Smooth muscle cell (in vitro differentiated cells): ENCODE data around the gene TNFSF11. TPM values are rescaled to one million over a fixed set of nuclear protein-coding genes. Genes with fewer than 3 reads are reported as not detected.
A peak's percentile ranks its signal among the peaks of the same experiment; 100 is the strongest.

Experiments used
- DNase-seq: peaks from one replicate; lab custom pipeline; 2025; ENCODE audit not compliant: unreplicated experiment; lab: John Stamatoyannopoulos, UW
- H2AFZ ChIP-seq: fragments of 200-600 bp; sonication (generic); 2 replicates; pipeline ENCODE4 v1.6.0; 2016; ENCODE audit warnings: antibody characterized with exemption, low read depth, mild to moderate bottlenecking
- H3F3A ChIP-seq: fragments of 200-600 bp; sonication (generic); 2 replicates; pipeline ENCODE4 v1.6.0; 2017; ENCODE audit warnings: antibody characterized with exemption, low read depth
- H3K27ac ChIP-seq: fragments of 200-600 bp; sonication (generic); 2 replicates; pipeline ENCODE4 v1.5.1; 2016; ENCODE audit warnings: low read depth, mild to moderate bottlenecking
- H3K27me3 ChIP-seq: fragments of 200-600 bp; sonication (generic); 2 replicates; pipeline ENCODE4 v1.6.1; 2016; ENCODE audit warnings: low read depth, mild to moderate bottlenecking
- H3K36me3 ChIP-seq: fragments of 200-600 bp; sonication (generic); 2 replicates; pipeline ENCODE4 v1.5.1; 2016; ENCODE audit warnings: low read depth
- H3K4me1 ChIP-seq: fragments of 200-600 bp; sonication (generic); 2 replicates; pipeline ENCODE4 v1.5.1; 2016; ENCODE audit warnings: low read depth
- H3K4me2 ChIP-seq: fragments of 200-600 bp; sonication (generic); 2 replicates; pipeline ENCODE4 v1.6.0; 2016; ENCODE audit warnings: mild to moderate bottlenecking
- H3K4me3 ChIP-seq: fragments of 200-600 bp; sonication (generic); 2 replicates; pipeline ENCODE4 v1.5.1; 2016; ENCODE audit warnings: mild to moderate bottlenecking
- H3K79me2 ChIP-seq: fragments of 200-600 bp; sonication (generic); 2 replicates; pipeline ENCODE4 v1.6.0; 2016; ENCODE audit warnings: low read depth, mild to moderate bottlenecking
- H3K9ac ChIP-seq: fragments of 200-600 bp; sonication (generic); 2 replicates; pipeline ENCODE4 v1.6.0; 2016; ENCODE audit warnings: low read depth
- H3K9me3 ChIP-seq: fragments of 200-600 bp; sonication (generic); replicated peaks from 2 replicates; pipeline ENCODE4 v1.5.1; 2016; ENCODE audit warnings: low read depth
- H4K20me1 ChIP-seq: fragments of 200-600 bp; sonication (generic); 2 replicates; pipeline ENCODE4 v1.6.0; 2016; ENCODE audit warnings: low read depth
- CTCF ChIP-seq: fragments of 200-600 bp; sonication (generic); IDR thresholded peaks from 2 replicates; pipeline ENCODE4 v1.5.1; 2017; ENCODE audit warnings: borderline replicate concordance, mild to moderate bottlenecking, antibody characterized with exemption; ENCODE audit not compliant: insufficient read depth, poor library complexity, severe bottlenecking
- WGBS: methylation state at CpG from one replicate; pipeline ENCODE4 v1.1.7; 2016; ENCODE audit warnings: low lambda C conversion rate; 5-methylcytosine and 5-hydroxymethylcytosine counted together
- polyA plus RNA-seq: library from polyadenylated mRNA; unstranded; fragments of >200 nt; fragmentation: Nextera tagmentation; extraction: Ambion mirVana; gene quantifications from 2 replicates; pipeline ENCODE4 v1.2.1, GENCODE V29; 2016
- total RNA-seq: library from RNA; depleted of rRNA; stranded (reverse); fragments of >200 nt; gene quantifications from 2 replicates; pipeline ENCODE4 v1.2.3, GENCODE V29; 2014

The TNFSF11 gene
- total and polyA plus RNA-seq, 2 experiments from 2014 or later: not detected

DNA sequence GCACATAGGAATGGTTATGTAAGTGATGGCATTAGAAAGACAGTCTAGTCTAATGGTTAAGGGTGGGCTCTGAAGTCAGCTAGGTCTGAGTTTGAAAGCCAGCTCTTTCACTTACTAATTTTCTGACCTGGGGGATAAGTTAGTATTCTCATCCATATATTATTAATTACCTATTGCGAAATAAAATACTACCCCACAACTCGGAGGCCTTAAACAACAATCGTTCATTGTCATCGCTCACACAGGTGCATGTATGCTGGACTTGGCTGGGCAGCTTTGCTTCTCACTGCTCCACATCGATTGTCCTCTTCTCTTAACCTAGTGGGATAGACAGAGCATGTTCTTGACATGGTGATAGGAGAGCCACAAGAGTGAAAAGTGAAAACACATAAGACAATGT is 54.7 kb downstream of the TNFSF11 start:
- Histone ChIP-seq H4K20me1 (no peaks in the 10 kb centered on the region), H3K4me2 (no peak overlapping the region), H3K27me3 (no peaks in the 10 kb centered on the region), H3F3A (peaks cover 6% of the 10 kb centered on the region), H3K4me1 (no peaks in the 10 kb centered on the region), H2AFZ (no peak overlapping the region), H3K27ac (no peak overlapping the region), H3K79me2 (no peaks in the 10 kb centered on the region), H3K9me3 (no peaks in the 10 kb centered on the region), H3K36me3 (no peaks in the 10 kb centered on the region), H3K4me3 (no peak overlapping the region), H3K9ac (no peak overlapping the region)
- no peak for DNase-seq
- 93% methylated on average over 5 of the region's 5 CpGs for WGBS
- no peak for TF ChIP-seq CTCF

GRCh38 chr13:42631181-42631580 is 57.2 kb downstream of the TNFSF11 start:
- no peaks in the 10 kb centered on the region for H3K27me3 ChIP-seq
- no peak for DNase-seq
- H3K27ac ChIP-seq: no peak overlapping the region
- no peaks in the 10 kb centered on the region for H4K20me1 ChIP-seq
- no peak overlapping the region for H3K4me2 ChIP-seq
- no peak overlapping the region for H3K9ac ChIP-seq
- H3K4me1 ChIP-seq: no peaks in the 10 kb centered on the region
- H2AFZ ChIP-seq: no peak overlapping the region
- TF ChIP-seq CTCF: no peak
- H3F3A ChIP-seq: peaks cover 13% of the 10 kb centered on the region
- H3K79me2 ChIP-seq: no peaks in the 10 kb centered on the region
- H3K36me3 ChIP-seq: no peaks in the 10 kb centered on the region
- no peak overlapping the region for H3K4me3 ChIP-seq
- WGBS: 65% methylated on average over 1 of the region's 1 CpG
- H3K9me3 ChIP-seq: no peaks in the 10 kb centered on the region

- no peak for TF ChIP-seq CTCF
- H3K36me3 ChIP-seq: no peaks in the 10 kb centered on the region
- no peaks in the 10 kb centered on the region for H4K20me1 ChIP-seq
- H3F3A ChIP-seq: peaks cover 13% of the 10 kb centered on the region
- no peaks in the 10 kb centered on the region for H3K9me3 ChIP-seq
- H3K27me3 ChIP-seq: no peaks in the 10 kb centered on the region
- H3K27ac ChIP-seq: no peak overlapping the region
- no peak overlapping the region for H3K9ac ChIP-seq
- H3K79me2 ChIP-seq: no peaks in the 10 kb centered on the region
- H3K4me3 ChIP-seq: no peak overlapping the region
- no peak for DNase-seq
- H3K4me2 ChIP-seq: peak overlapping the region; percentile 20
- H3K4me1 ChIP-seq: no peaks in the 10 kb centered on the region
- peak overlapping the region; percentile 49 for H2AFZ ChIP-seq
Measured at GRCh38 chr13:42633495-42633894, 59.5 kb downstream of the TNFSF11 start.

DNA sequence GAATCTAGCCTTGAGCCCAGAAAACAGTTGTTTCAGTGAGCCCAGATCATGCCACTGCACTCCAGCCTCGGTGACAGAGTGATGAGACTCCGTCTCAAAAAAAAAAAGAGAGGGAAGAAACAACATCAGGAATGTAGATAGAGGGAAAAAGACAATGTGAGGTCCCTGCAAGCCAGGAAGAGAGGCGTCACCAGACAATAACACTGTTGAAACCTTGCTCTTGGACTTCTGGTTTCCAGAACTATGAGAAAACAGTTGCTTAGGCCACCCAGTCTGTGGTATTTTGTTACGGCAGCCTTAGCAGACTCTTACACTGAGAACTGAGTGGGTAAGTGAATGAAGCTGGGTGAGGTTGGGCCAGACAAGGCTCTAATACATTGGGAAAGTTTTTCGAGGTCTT is 64.1 kb downstream of the TNFSF11 start:
- peaks cover 8% of the 10 kb centered on the region for H3F3A ChIP-seq
- no peaks in the 10 kb centered on the region for H3K79me2 ChIP-seq
- no peak overlapping the region for H3K9ac ChIP-seq
- H3K27me3 ChIP-seq: no peaks in the 10 kb centered on the region
- no peaks in the 10 kb centered on the region for H3K9me3 ChIP-seq
- no peak overlapping the region for H3K27ac ChIP-seq
- no peak overlapping the region for H2AFZ ChIP-seq
- TF ChIP-seq CTCF: no peak
- DNase-seq: no peak
- H3K4me2 ChIP-seq: no peak overlapping the region
- 84% methylated on average over 5 of the region's 5 CpGs for WGBS
- H3K4me3 ChIP-seq: no peak overlapping the region
- H3K36me3 ChIP-seq: no peaks in the 10 kb centered on the region
- H3K4me1 ChIP-seq: no peaks in the 10 kb centered on the region
- no peaks in the 10 kb centered on the region for H4K20me1 ChIP-seq
